ENCODE results near the gene NFATC1.

NFATC1 gene

DNA sequence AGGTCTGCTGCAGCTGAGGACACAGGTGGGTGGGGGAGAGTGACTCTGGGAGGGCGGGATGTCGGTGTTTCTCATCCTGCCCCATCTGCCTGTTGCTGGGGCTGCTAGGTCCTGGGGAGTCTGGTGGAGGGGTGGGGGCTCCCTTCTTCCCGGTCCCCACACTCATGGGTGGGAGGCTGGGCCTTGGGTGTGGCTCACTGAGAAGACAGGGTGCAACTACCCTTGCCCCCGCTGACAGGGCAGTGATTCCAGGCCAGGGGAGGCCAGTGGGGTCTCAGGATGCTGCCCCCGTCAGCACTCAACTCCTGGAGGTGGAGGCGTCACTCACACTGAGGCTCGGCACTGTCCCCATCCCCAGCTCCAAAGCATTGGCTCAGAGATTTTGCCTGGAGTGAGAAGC lies 7.7 kb upstream of the NFATC1 start:
- no peak overlapping the region for H3K4me3 ChIP-seq (ENCODE audit: low read depth, low read length)
- no peak for DNase-seq (ENCODE audit: low read depth)
- TF ChIP-seq, protein P1, sequence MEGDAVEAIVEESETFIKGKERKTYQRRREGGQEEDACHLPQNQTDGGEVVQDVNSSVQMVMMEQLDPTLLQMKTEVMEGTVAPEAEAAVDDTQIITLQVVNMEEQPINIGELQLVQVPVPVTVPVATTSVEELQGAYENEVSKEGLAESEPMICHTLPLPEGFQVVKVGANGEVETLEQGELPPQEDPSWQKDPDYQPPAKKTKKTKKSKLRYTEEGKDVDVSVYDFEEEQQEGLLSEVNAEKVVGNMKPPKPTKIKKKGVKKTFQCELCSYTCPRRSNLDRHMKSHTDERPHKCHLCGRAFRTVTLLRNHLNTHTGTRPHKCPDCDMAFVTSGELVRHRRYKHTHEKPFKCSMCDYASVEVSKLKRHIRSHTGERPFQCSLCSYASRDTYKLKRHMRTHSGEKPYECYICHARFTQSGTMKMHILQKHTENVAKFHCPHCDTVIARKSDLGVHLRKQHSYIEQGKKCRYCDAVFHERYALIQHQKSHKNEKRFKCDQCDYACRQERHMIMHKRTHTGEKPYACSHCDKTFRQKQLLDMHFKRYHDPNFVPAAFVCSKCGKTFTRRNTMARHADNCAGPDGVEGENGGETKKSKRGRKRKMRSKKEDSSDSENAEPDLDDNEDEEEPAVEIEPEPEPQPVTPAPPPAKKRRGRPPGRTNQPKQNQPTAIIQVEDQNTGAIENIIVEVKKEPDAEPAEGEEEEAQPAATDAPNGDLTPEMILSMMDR (IDR thresholded peaks at IDR 0.05; ENCODE audit: low read depth, low read length, missing control alignments): no peak

DNA sequence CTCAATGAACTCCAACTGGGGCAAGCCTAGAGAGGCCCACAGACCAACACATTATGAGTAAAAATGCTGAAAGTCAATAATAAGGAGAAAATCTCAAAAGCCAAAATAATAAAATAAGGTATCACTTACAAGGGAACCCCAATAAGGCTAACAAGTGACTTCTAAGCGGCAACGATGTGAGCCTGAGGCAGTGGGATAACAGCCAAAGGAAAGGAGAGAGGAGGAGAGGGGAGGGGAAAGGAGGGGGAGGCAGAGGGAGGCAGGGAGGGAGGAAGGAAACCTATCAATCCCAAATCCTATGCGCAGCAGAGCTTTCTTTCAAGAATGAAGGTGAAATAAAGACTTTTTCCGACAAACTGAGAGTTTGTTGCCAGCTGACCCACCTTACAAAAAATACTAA lies 6.0 kb upstream of the NFATC1 start:
- H3K4me3 ChIP-seq (ENCODE audit: low read depth, low read length): no peak overlapping the region
- TF ChIP-seq, protein P1 (IDR thresholded peaks at IDR 0.05; ENCODE audit: low read depth, low read length, missing control alignments): no peak
- no peak for DNase-seq (ENCODE audit: low read depth)

DNA sequence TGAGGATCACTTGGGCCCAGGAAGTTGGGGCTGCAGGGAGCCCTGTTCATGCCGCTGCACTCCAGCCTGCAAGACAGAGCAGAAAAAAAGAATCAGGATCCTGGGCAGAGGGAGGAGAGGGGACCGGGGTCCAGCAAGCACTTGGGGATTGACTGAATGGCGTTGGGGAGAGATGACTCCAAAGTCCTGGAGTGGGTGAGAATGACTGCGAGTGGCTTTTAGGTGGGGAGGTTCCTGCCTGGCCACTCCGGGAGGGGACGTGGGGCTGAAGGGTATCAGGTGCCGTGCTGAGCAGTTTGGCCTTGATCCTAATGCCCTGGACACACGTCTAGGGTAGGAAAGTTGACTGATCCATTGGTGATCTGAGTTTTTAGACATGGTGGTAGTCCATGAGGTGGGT lies 3.5 kb upstream of the NFATC1 start:
- TF ChIP-seq, protein P1 (IDR thresholded peaks at IDR 0.05; ENCODE audit: low read depth, low read length, missing control alignments): no peak
- H3K4me3 ChIP-seq (ENCODE audit: low read depth, low read length): no peak overlapping the region
- no peak for DNase-seq (ENCODE audit: low read depth)

DNA sequence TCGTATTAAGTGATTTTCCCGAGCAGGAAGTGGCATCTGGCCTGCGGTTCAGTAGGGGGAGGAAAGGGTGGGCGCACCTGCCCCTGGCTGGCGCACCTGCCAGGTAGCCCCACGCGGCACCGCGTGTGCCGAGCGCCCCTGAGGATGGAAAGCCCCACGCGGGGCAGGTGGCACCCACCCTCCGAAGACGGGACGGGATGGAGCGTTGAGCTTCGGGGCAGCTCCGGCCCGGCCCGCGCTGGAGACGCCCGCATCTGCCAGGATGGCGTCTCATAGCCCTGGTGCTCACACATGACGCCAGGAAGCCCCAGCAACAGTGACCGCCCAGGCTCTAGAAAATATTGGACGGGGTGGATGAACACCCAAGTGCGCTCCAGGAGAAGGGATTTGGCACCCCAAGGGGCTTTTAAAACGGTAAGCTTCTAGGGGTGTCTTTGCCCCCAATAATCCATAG lies 2.5 kb upstream of the NFATC1 start:
- no peak for DNase-seq (ENCODE audit: low read depth)
- TF ChIP-seq, protein P1 (IDR thresholded peaks at IDR 0.05; ENCODE audit: low read depth, low read length, missing control alignments): no peak
- H3K4me3 ChIP-seq (ENCODE audit: low read depth, low read length): no peak overlapping the region

DNA sequence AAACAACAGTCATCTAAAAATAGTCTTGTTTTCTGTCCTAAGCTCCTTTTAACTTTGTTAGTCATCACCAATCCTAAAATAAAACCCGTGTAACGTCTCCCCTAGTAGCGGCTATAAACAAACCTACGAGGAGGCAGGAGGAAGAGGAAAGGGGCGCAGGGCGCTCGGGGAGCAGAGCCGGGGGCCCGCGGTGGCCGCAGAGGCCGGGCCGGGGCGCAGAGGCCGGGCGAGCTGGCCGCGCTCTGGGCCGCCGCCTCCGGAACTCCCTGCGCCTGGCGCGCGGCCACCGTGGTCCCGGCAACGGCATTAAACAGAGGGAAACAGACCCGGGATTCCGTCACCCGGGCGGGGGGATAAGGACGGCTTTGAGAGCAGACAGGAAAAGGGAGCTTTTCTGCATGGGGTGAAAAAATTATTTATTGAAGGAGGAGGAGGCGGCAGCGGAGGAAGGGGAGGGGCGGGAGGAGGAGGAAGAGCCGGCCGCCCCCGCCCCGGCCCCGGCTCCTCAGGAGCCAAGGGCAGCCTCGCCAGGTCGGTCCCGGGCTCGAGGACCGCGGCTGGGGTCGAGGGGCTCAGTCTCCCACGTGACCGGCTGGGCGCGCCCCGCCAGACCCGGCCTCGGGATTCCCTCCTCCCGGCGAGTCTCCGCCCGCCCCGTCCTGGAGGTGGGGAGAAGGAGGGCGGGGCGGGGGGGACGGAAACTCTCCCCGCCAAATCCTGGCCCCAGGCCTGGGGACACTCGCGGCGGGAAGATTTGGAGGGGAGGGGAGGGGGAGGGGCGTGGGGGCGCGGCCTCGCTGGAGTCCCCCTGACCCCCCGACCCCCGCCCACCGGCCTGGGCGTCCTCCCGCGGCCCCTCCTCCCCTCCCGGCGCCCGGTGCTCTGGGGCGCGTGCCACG lies 1.8 kb upstream of the NFATC1 start:
- TF ChIP-seq, protein P1 (IDR thresholded peaks at IDR 0.05; ENCODE audit: low read depth, low read length, missing control alignments): no peak
- peak overlapping the region; percentile 51 for H3K4me3 ChIP-seq (ENCODE audit: low read depth, low read length)
- DNase-seq (ENCODE audit: low read depth): no peak

DNA sequence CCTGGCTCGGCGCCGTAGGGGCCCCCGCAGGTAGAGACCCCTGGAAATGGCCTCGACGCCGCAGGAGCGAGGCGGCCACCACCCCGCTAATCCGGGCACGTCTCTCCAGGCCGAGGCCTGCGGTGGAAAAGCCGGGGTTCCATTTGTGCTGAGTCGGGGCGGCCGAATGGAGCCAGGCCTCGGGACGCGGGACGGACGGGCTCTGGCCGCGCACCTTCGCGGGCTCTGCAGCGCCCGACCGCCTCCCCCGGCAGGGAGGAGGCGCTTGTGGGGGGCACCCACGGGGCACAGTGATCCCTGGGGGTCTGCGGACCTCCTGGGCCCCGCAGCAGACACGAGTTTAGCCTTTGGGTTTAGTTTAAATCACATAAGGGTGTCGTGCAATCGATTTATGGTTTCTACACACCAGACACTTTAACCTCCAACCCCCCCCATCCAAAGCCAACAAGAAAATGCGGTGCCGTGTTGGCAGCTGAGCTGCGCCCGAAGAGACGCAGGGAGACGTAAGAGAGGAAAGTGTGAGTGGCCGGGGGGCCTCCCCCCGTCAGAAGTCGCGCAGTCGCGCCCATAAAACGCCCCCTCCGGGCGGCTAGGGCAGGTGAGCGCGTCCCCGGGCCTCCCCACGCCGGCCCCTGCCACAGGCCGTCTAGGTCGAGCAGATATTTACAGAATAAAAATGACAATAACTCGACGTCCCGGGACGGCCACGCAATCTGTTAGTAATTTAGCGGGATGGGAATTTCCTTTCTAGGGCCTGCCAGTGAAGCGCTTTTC lies 1.0 kb upstream of the NFATC1 start:
- TF ChIP-seq, protein P1 (IDR thresholded peaks at IDR 0.05; ENCODE audit: low read depth, low read length, missing control alignments): no peak
- no peak for DNase-seq (ENCODE audit: low read depth)
- peak overlapping the region; percentile 14 for H3K4me3 ChIP-seq (ENCODE audit: low read depth, low read length)
